HepG2 (cell line): ENCODE results near the gene ABCC3. TPM values are rescaled to one million over a fixed set of nuclear protein-coding genes. Genes with fewer than 3 reads are reported as not detected.

Experiments used
- ATAC-seq: fragments of 200-7000 bp; cut with Tn5 transposase; 3 replicates; pipeline ENCODE4 v1.9.1; 2020; ENCODE audit warnings: mild to moderate bottlenecking, moderate library complexity
- BruUV-seq: library from RNA; stranded (reverse); fragments of 400-500 nt; replicated peaks from 2 replicates; lab custom pipeline; 2021; lab: Mats Ljungman, UMichigan
- CTCF ChIA-PET: fragments of 300-600 bp; formaldehyde crosslinking; extraction: SDS; loops from one replicate; lab custom pipeline; 2021; ENCODE audit warnings: low total read pairs, inconsistent platforms, low intra/inter-chr PET ratio; lab: Yijun Ruan, JAX
- POLR2A ChIA-PET: fragments of 350-600 bp; sonication (Branson Sonifier 250); formaldehyde crosslinking; loops from one replicate; lab custom pipeline; 2020; ENCODE audit warnings: antibody characterized with exemption, inconsistent platforms; lab: Yijun Ruan, JAX
- DNase-seq: peaks from one replicate; pipeline ENCODE4 v3.0.0-alpha.2; 2015; ENCODE audit warnings: low spot score
- FAIRE-seq: peaks from 3 replicates; lab custom pipeline; 2011; peaks lifted over from hg19 to GRCh38; lab: Jason Lieb, UNC
- H2AFZ ChIP-seq: one replicate; pipeline ENCODE4 v1.6.1; 2011; ENCODE audit warnings: low read length, inconsistent platforms
- H3K27ac ChIP-seq: fragments of 300-600 bp; 3 replicates; pipeline ENCODE4 v1.8.0; 2011; ENCODE audit warnings: mixed run types, mild to moderate bottlenecking, mixed read lengths, low read length, inconsistent platforms; ENCODE audit not compliant: insufficient read depth; ENCODE audit errors: extremely low read length
- H3K27me3 ChIP-seq, 2 experiments: fragments of 200-600 bp in 1 of 2; 2 replicates in 1 of 2; 3 replicates in 1 of 2; pipeline versions ENCODE4 v1.6.0 to v1.8.0; 2011; ENCODE audit warnings: low read length in 2 of 2, mild to moderate bottlenecking in 2 of 2, moderate library complexity in 2 of 2, inconsistent platforms in 1 of 2; ENCODE audit not compliant: insufficient read depth in 2 of 2, control insufficient read depth in 1 of 2
- H3K36me3 ChIP-seq, 2 experiments: fragments of 200-600 bp in 1 of 2; replicated peaks in 1 of 2; 2 replicates in 1 of 2; 3 replicates in 1 of 2; pipeline versions ENCODE4 v1.5.1 to v1.8.0; 2011; ENCODE audit warnings: low read length in 2 of 2, inconsistent platforms in 1 of 2; ENCODE audit not compliant: insufficient read depth in 2 of 2, control insufficient read depth in 1 of 2
- H3K4me1 ChIP-seq: 2 replicates; pipeline ENCODE4 v1.5.1; 2012; ENCODE audit warnings: low read length, inconsistent platforms; ENCODE audit not compliant: insufficient read depth
- H3K4me2 ChIP-seq: 2 replicates; pipeline ENCODE4 v1.6.0; 2011; ENCODE audit warnings: low read depth, low read length, inconsistent platforms
- H3K4me3 ChIP-seq, 3 experiments: fragments of 200-600 bp in 1 of 3; sonication (generic), shearing (Covaris generic) in 1 of 3; replicated peaks in 1 of 3; 2 replicates each; pipeline ENCODE4 v1.5.1; 2011 to 2016; ENCODE audit warnings: low read length in 3 of 3, inconsistent platforms in 2 of 3, low read depth in 2 of 3, mild to moderate bottlenecking in 2 of 3, control low read depth in 1 of 3, mixed read lengths in 1 of 3; ENCODE audit not compliant: insufficient read depth in 1 of 3
- H3K79me2 ChIP-seq: one replicate; pipeline ENCODE4 v1.6.1; 2011; ENCODE audit warnings: low read length, inconsistent platforms; ENCODE audit not compliant: insufficient read depth
- H3K9ac ChIP-seq: 2 replicates; pipeline ENCODE4 v1.6.0; 2011; ENCODE audit warnings: mild to moderate bottlenecking, low read depth, low read length, inconsistent platforms; ENCODE audit not compliant: insufficient read depth
- H3K9me3 ChIP-seq: 2 replicates; pipeline ENCODE4 v1.5.1; 2012; ENCODE audit warnings: mild to moderate bottlenecking, low read length
- H4K20me1 ChIP-seq: 2 replicates; pipeline ENCODE4 v1.6.0; 2011; ENCODE audit warnings: inconsistent platforms, mild to moderate bottlenecking, low read length, moderate library complexity; ENCODE audit not compliant: insufficient read depth
- AKAP8 ChIP-seq: sonication (generic); formaldehyde crosslinking; IDR thresholded peaks from 2 replicates; pipeline ENCODE4 v1.5.1; 2020; ENCODE audit warnings: mild to moderate bottlenecking, missing genetic modification reagents
- CENPX ChIP-seq: sonication (generic); formaldehyde crosslinking; IDR thresholded peaks from 2 replicates; pipeline ENCODE4 v1.9.0; 2021; ENCODE audit warnings: mild to moderate bottlenecking, missing genetic modification reagents, moderate library complexity
- CREM ChIP-seq, 2 experiments: sonication (generic) in 1 of 2; formaldehyde crosslinking in 1 of 2; IDR thresholded peaks; 2 replicates each; pipeline versions ENCODE4 v1.4.0 to v1.6.1; 2016 to 2020; ENCODE audit warnings: antibody characterized with exemption in 1 of 2, mild to moderate bottlenecking in 1 of 2, missing genetic modification reagents in 1 of 2
- FOXP4 ChIP-seq: sonication (generic); formaldehyde crosslinking; IDR thresholded peaks from 2 replicates; pipeline ENCODE4 v1.4.0; 2020; ENCODE audit warnings: missing genetic modification reagents
- MEIS2 ChIP-seq: sonication (generic); formaldehyde crosslinking; IDR thresholded peaks from 2 replicates; pipeline ENCODE4 v1.9.0; 2021; ENCODE audit warnings: mild to moderate bottlenecking, missing genetic modification reagents
- NFAT5 ChIP-seq: sonication (generic); formaldehyde crosslinking; IDR thresholded peaks from 2 replicates; pipeline ENCODE4 v1.4.0; 2020; ENCODE audit warnings: missing genetic modification reagents
- ZNF557 ChIP-seq: sonication (generic); formaldehyde crosslinking; IDR thresholded peaks from 2 replicates; pipeline ENCODE4 v1.4.0; 2020; ENCODE audit warnings: missing genetic modification reagents
- ZNF589 ChIP-seq: sonication (generic); formaldehyde crosslinking; conservative IDR thresholded peaks from 2 replicates; pipeline ENCODE4 v1.8.0; 2022; ENCODE audit warnings: mild to moderate bottlenecking, moderate library complexity, missing genetic modification reagents
- ZNF775 ChIP-seq: sonication (generic); formaldehyde crosslinking; IDR thresholded peaks from 2 replicates; pipeline ENCODE4 v1.4.0; 2020; ENCODE audit warnings: missing genetic modification reagents, mild to moderate bottlenecking, moderate library complexity, borderline replicate concordance
- WGBS: methylation state at CpG from one replicate; pipeline ENCODE4 v1.1.6; 2017; ENCODE audit warnings: low lambda C conversion rate; 5-methylcytosine and 5-hydroxymethylcytosine counted together
- in situ Hi-C: cut with HindIII; loops from 2 replicates; pipeline ENCODE4 v1.10.0; 2017; ENCODE audit warnings: low pct_unique_long_range_greater_than_20kb; ENCODE audit not compliant: extremely low pct_ligation_motif_present
- intact Hi-C: fragments of 100-400 bp; cut with micrococcal nuclease; formaldehyde crosslinking; loops from one replicate; pipeline ENCODE4 v1.10.0; 2022; ENCODE audit not compliant: unreplicated experiment
- polyA plus RNA-seq, 8 experiments: library from polyadenylated mRNA; depleted of rRNA in 3 of 8; stranded (reverse) in 7 of 8; unstranded in 1 of 8; fragments of >200 nt; fragmentation: Illumina TruSeq in 4 of 8; extraction: Trizol in 4 of 8; gene quantifications; 2 replicates each; pipeline versions ENCODE4 v1.2.1 to v1.2.3, GENCODE V29; 2011 to 2016; ENCODE audit warnings: low read depth in 4 of 8, missing spikeins in 1 of 8, mixed read lengths in 1 of 8; ENCODE audit not compliant: insufficient read depth in 1 of 8
- total RNA-seq, 5 experiments: library from RNA; depleted of rRNA; stranded (reverse); fragments of >200 nt; fragmentation: Illumina TruSeq; extraction: Trizol; gene quantifications; 2 replicates each; pipeline ENCODE4 v1.2.3, GENCODE V29; 2016; ENCODE audit warnings: low read depth in 1 of 5

Gene ABCC3
- total and polyA plus RNA-seq, 2 of the 13 experiments (the other 11 are each of a cell fraction or from before 2014, with no cell fraction given), result 25.2 to 50.7 TPM

- TF ChIP-seq NFAT5, result no peak
Observed at GRCh38 chr17:50647187-50647586, 12.5 kb downstream of the ABCC3 start (continued).

GRCh38 chr17:50649042-50649908 lies 14.6 kb downstream of the ABCC3 start:
- H4K20me1 ChIP-seq, result no peaks in the 10 kb centered on the region
- BruUV-seq, result no TSS peak
- in situ Hi-C loops, result no loop called here
- H3K27me3 ChIP-seq, result no peaks in the 10 kb centered on the region
- no peak overlapping the region for H2AFZ ChIP-seq
- peaks cover 29% of the 10 kb centered on the region for H3K4me1 ChIP-seq
- no peak overlapping the region for H3K27ac ChIP-seq
- peaks cover 9% of the 10 kb centered on the region for H3K9me3 ChIP-seq
- no peaks in the 10 kb centered on the region for H3K36me3 ChIP-seq
- FAIRE-seq, result no peak
- no peak for DNase-seq
- no peak overlapping the region for H3K9ac ChIP-seq
- no peak overlapping the region for H3K4me2 ChIP-seq
- H3K4me3 ChIP-seq, result no peak overlapping the region
- ATAC-seq, result no peak
- ChIA-PET POLR2A (interaction anchor here (0.7 to 1.8 kb wide), 4 partner anchors 11 to 43 kb away, joined by 3 to 5 read pairs (median 4); no protein-coding TSS in a partner anchor), CTCF (no interaction called here)
- 93% methylated on average over 7 of the region's 7 CpGs for WGBS
- H3K79me2 ChIP-seq, result no peaks in the 10 kb centered on the region
- intact Hi-C loops, result no loop called here
- TF ChIP-seq ZNF557 (CRISPR knock-in tag), result no peak
- no peak for TF ChIP-seq FOXP4 (CRISPR knock-in tag)
- 0 out of 2 replicates have a peak, but pooled peaks have one; percentile 17 for TF ChIP-seq CREM (IDR thresholded peaks at IDR 0.05)
- TF ChIP-seq CREM (CRISPR knock-in tag; IDR thresholded peaks at IDR 0.05), result no peak
- no peak for TF ChIP-seq ZNF775 (CRISPR knock-in tag)
- no peak for TF ChIP-seq CENPX (CRISPR knock-in tag)
- TF ChIP-seq AKAP8 (CRISPR knock-in tag), result no peak
- no peak for TF ChIP-seq MEIS2 (CRISPR knock-in tag)
- TF ChIP-seq ZNF589 (CRISPR knock-in tag), result no peak
